Hepatocyte (in vitro differentiated cells): ENCODE results near the gene OLFM1. TPM values are rescaled to one million over a fixed set of nuclear protein-coding genes. Genes with fewer than 3 reads are reported as not detected.

Experiments
- DNase-seq: peaks from one replicate; pipeline ENCODE4 v3.0.0-alpha.2; 2016; ENCODE audit warnings: low spot score
- H2AFZ ChIP-seq: fragments of 200-600 bp; sonication (generic); 2 replicates; pipeline ENCODE4 v1.6.0; 2016; ENCODE audit warnings: antibody characterized with exemption, mild to moderate bottlenecking
- H3K27ac ChIP-seq: fragments of 200-600 bp; sonication (generic); 2 replicates; pipeline ENCODE4 v1.5.1; 2016; ENCODE audit warnings: mild to moderate bottlenecking
- H3K27me3 ChIP-seq: fragments of 200-600 bp; sonication (generic); 2 replicates; pipeline ENCODE4 v1.6.1; 2016
- H3K36me3 ChIP-seq: fragments of 200-600 bp; sonication (generic); replicated peaks from 2 replicates; pipeline ENCODE4 v1.5.1; 2016; ENCODE audit warnings: low read depth; ENCODE audit not compliant: insufficient read depth
- H3K4me1 ChIP-seq: fragments of 200-600 bp; sonication (generic); 2 replicates; pipeline ENCODE4 v1.5.1; 2016; ENCODE audit warnings: mild to moderate bottlenecking, moderate library complexity; ENCODE audit not compliant: insufficient read depth
- H3K4me2 ChIP-seq: fragments of 200-600 bp; sonication (generic); 2 replicates; pipeline ENCODE4 v1.6.0; 2016
- H3K4me3 ChIP-seq: fragments of 200-600 bp; sonication (generic); 2 replicates; pipeline ENCODE4 v1.5.1; 2016; ENCODE audit warnings: mild to moderate bottlenecking
- H3K79me2 ChIP-seq: fragments of 200-600 bp; sonication (generic); 2 replicates; pipeline ENCODE4 v1.6.0; 2017; ENCODE audit warnings: mild to moderate bottlenecking
- H3K9me2 ChIP-seq: fragments of 200-600 bp; sonication (generic); replicated peaks from 2 replicates; pipeline ENCODE4 v1.6.0; 2017; ENCODE audit warnings: mild to moderate bottlenecking; ENCODE audit not compliant: insufficient read depth
- H3K9me3 ChIP-seq: fragments of 200-600 bp; sonication (generic); 2 replicates; pipeline ENCODE4 v1.5.1; 2016; ENCODE audit warnings: low read depth, mild to moderate bottlenecking
- H4K20me1 ChIP-seq: fragments of 200-600 bp; sonication (generic); 2 replicates; pipeline ENCODE4 v1.6.0; 2016; ENCODE audit warnings: mild to moderate bottlenecking; ENCODE audit not compliant: insufficient read depth, poor library complexity, severe bottlenecking
- CTCF ChIP-seq: fragments of 200-600 bp; sonication (generic); IDR thresholded peaks from 2 replicates; pipeline ENCODE4 v1.5.1; 2016; ENCODE audit warnings: antibody characterized with exemption, mild to moderate bottlenecking; ENCODE audit not compliant: poor library complexity
- EZH2 ChIP-seq: fragments of 200-600 bp; sonication (generic); IDR thresholded peaks from 2 replicates; pipeline ENCODE4 v1.6.1; 2016; ENCODE audit warnings: antibody characterized with exemption, mild to moderate bottlenecking, borderline replicate concordance
- EZH2phosphoT487 ChIP-seq: fragments of 200-600 bp; sonication (generic); IDR thresholded peaks from one replicate; pipeline ENCODE4 v1.6.1; 2018; ENCODE audit warnings: antibody characterized with exemption, mild to moderate bottlenecking, low read depth, moderate library complexity; ENCODE audit not compliant: unreplicated experiment, severe bottlenecking
- WGBS: methylation state at CpG from one replicate; pipeline ENCODE4 v1.1.6; 2016; ENCODE audit warnings: low lambda C conversion rate; ENCODE audit errors: missing lambda C conversion rate; 5-methylcytosine and 5-hydroxymethylcytosine counted together
- polyA plus RNA-seq: library from polyadenylated mRNA; unstranded; fragments of >200 nt; fragmentation: Nextera tagmentation; extraction: Ambion mirVana; gene quantifications from 2 replicates; pipeline ENCODE4 v1.2.1, GENCODE V29; 2016
- total RNA-seq: library from RNA; depleted of rRNA; stranded (reverse); fragments of >200 nt; gene quantifications from 2 replicates; pipeline ENCODE4 v1.2.3, GENCODE V29; 2014

Gene OLFM1
- total and polyA plus RNA-seq, 2 experiments from 2014 or later, result 0.94 to 4.8 TPM

GRCh38 chr9:135122316-135122715, 34.8 kb downstream of the OLFM1 start:
- no peak for TF ChIP-seq EZH2phosphoT487
- TF ChIP-seq CTCF, result no peak
- no peak for TF ChIP-seq EZH2
- H3K79me2 ChIP-seq, result no peaks in the 10 kb centered on the region
- H3K4me3 ChIP-seq, result no peak overlapping the region
- no peaks in the 10 kb centered on the region for H3K4me1 ChIP-seq
- no peaks in the 10 kb centered on the region for H3K9me3 ChIP-seq
- H3K9me2 ChIP-seq, result no peaks in the 10 kb centered on the region
- H3K27ac ChIP-seq, result no peak overlapping the region
- 90% methylated on average over 10 of the region's 12 CpGs for WGBS
- H3K27me3 ChIP-seq, result no peaks in the 10 kb centered on the region
- H3K4me2 ChIP-seq, result no peak overlapping the region
- no peak for DNase-seq
- no peak overlapping the region for H2AFZ ChIP-seq
- no peaks in the 10 kb centered on the region for H4K20me1 ChIP-seq
- no peaks in the 10 kb centered on the region for H3K36me3 ChIP-seq

GRCh38 chr9:135123126-135123772, 35.8 kb downstream of the OLFM1 start:
- H3K4me2 ChIP-seq, result no peak overlapping the region
- no peaks in the 10 kb centered on the region for H3K9me3 ChIP-seq
- H3K36me3 ChIP-seq, result no peaks in the 10 kb centered on the region
- H3K4me1 ChIP-seq, result no peaks in the 10 kb centered on the region
- no peak overlapping the region for H2AFZ ChIP-seq
- no peak overlapping the region for H3K27ac ChIP-seq
- H3K9me2 ChIP-seq, result no peaks in the 10 kb centered on the region
- WGBS, result 88% methylated on average over 6 of the region's 6 CpGs
- TF ChIP-seq EZH2phosphoT487 (no peak), CTCF (no peak), EZH2 (no peak)
- no peaks in the 10 kb centered on the region for H4K20me1 ChIP-seq
- no peak overlapping the region for H3K4me3 ChIP-seq
- H3K27me3 ChIP-seq, result no peaks in the 10 kb centered on the region
- DNase-seq, result no peak
- no peaks in the 10 kb centered on the region for H3K79me2 ChIP-seq

GRCh38 chr9:135123773-135124134, 36.3 kb downstream of the OLFM1 start:
- no peak overlapping the region for H3K4me3 ChIP-seq
- no peaks in the 10 kb centered on the region for H3K4me1 ChIP-seq
- H3K27me3 ChIP-seq, result no peaks in the 10 kb centered on the region
- no peaks in the 10 kb centered on the region for H3K79me2 ChIP-seq
- 78% methylated on average over 7 of the region's 7 CpGs for WGBS
- no peaks in the 10 kb centered on the region for H3K9me3 ChIP-seq
- H3K9me2 ChIP-seq, result no peaks in the 10 kb centered on the region
- no peak overlapping the region for H2AFZ ChIP-seq
- no peaks in the 10 kb centered on the region for H4K20me1 ChIP-seq
- H3K36me3 ChIP-seq, result no peaks in the 10 kb centered on the region
- no peak for TF ChIP-seq EZH2phosphoT487
- TF ChIP-seq EZH2, result no peak
- TF ChIP-seq CTCF, result no peak
- H3K4me2 ChIP-seq, result no peak overlapping the region
- H3K27ac ChIP-seq, result no peak overlapping the region
- no peak for DNase-seq
